ENCODE measurements around the gene SHC3.

SHC3 gene

DNA sequence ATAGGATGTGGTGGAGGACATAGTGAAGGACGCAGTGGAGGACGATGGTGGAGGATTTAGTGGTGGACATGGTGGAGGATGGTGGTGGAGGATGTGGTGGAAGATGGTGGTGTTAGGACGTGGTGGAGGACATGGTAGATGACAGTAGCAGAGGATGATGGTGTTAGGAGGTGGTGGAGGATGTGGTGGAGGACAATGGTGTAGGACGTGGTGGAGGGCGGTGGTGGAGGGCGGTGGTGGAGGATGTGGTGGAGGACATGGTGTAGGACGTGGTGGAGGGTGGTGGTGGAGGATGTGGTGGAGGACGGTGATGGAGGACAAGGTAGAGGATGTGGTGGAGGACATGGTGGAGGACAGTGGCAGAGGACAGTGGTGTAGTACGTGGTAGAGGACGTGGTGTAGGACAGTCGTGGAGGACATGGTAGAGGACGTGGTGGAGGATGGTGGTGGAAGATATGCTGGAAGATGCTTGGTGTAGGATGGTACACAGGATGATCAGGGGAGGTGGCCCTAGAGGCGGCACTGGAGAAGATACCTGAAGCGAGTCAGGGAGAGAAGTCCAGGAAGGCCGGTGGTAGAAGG lies 118.6 kb downstream of the SHC3 start:
- TF ChIP-seq, protein P1, sequence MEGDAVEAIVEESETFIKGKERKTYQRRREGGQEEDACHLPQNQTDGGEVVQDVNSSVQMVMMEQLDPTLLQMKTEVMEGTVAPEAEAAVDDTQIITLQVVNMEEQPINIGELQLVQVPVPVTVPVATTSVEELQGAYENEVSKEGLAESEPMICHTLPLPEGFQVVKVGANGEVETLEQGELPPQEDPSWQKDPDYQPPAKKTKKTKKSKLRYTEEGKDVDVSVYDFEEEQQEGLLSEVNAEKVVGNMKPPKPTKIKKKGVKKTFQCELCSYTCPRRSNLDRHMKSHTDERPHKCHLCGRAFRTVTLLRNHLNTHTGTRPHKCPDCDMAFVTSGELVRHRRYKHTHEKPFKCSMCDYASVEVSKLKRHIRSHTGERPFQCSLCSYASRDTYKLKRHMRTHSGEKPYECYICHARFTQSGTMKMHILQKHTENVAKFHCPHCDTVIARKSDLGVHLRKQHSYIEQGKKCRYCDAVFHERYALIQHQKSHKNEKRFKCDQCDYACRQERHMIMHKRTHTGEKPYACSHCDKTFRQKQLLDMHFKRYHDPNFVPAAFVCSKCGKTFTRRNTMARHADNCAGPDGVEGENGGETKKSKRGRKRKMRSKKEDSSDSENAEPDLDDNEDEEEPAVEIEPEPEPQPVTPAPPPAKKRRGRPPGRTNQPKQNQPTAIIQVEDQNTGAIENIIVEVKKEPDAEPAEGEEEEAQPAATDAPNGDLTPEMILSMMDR (IDR thresholded peaks at IDR 0.05; ENCODE audit: low read depth, low read length), result no peak
- DNase-seq (ENCODE audit: low read depth), result no peak
- H3K4me3 ChIP-seq (ENCODE audit: low read depth, low read length), result no peak overlapping the region

DNA sequence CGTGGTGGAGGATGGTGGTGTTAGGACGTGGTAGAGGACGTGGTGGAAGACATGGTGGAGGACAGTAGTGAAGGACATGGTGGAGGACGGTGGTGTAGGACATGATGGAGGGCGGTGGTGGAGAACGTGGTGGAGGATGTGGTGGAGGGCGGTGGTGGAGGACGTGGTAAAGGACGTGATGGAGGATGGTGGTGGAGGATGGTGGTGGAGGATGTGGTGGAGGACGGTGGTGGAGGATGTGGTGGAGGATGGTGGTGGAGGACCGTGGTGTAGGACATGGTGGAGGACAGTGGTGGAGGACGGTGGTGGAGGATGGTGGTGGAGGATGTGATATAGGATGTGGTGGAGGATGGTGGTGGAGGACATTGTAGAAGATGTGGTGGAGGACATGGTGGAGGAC lies 119.7 kb downstream of the SHC3 start:
- no peak for DNase-seq (ENCODE audit: low read depth)
- TF ChIP-seq POLR2A (IDR thresholded peaks at IDR 0.05; ENCODE audit: extremely low read depth, insufficient read length) (no peak), MYC (IDR thresholded peaks at IDR 0.05; ENCODE audit: low read depth, low read length) (no peak)
- TF ChIP-seq, protein P2, sequence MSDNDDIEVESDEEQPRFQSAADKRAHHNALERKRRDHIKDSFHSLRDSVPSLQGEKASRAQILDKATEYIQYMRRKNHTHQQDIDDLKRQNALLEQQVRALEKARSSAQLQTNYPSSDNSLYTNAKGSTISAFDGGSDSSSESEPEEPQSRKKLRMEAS (IDR thresholded peaks at IDR 0.05; ENCODE audit: low read depth, low read length), result no peak
- TF ChIP-seq, protein P1 (IDR thresholded peaks at IDR 0.05; ENCODE audit: low read depth, low read length), result no peak
- no peak overlapping the region for H3K4me3 ChIP-seq (ENCODE audit: low read depth, low read length)

DNA sequence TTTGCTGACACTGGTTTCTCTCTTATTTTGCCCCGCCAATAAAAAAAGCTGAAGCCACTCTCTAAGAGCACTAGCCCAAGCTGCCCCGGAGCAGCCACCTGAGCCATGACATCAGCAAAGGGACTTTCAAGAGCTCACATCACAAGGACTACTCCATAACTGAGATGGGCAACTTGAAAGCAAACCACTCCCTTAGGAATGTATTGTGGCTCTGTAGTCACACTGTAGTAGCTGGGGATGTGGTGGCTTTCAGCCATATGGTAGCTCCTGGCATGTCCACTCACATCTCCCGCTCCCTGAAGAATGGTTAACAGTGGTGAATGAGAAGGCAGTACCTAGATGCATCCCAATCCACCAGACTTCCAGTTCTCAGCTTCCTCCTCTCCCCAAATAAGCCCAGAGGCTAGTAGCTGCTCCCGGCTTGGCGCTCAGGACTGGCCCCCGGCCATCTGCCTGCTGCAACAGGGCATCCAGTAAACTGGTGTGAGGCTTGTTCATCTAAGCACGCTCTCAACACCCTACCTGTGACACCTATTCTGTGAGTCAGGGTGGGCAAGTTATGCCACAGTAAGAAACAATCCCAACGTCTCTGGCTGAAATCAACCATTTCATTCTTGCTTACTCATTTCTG lies 123.6 kb downstream of the SHC3 start:
- no peak for DNase-seq (ENCODE audit: low read depth)
- no peak overlapping the region for H3K4me3 ChIP-seq (ENCODE audit: low read depth, low read length)
- TF ChIP-seq, protein P2 (IDR thresholded peaks at IDR 0.05; ENCODE audit: low read depth, low read length), result no peak
- TF ChIP-seq POLR2A (IDR thresholded peaks at IDR 0.05; ENCODE audit: extremely low read depth, insufficient read length) (no peak), MYC (IDR thresholded peaks at IDR 0.05; ENCODE audit: low read depth, low read length) (no peak)
- TF ChIP-seq, protein P1 (IDR thresholded peaks at IDR 0.05; ENCODE audit: low read depth, low read length), result no peak

DNA sequence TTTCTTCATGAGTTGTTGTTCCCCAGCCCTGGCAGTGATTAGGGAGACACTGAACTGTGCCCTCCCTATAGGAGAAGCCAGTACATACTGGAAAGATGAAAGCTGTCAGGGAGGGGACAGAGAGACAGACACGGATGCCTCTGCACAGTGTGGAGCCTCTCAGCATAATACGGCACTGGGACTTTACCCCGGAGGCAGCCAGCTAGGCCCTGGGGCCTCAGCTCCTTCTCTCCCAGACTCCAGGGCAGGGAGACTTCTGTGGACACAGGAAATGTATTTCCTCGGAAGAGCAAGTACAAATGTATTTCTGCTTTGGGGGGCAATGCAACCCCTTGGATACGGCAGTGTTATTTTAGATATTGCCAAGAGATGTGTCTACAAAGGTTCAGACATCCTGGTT lies 125.3 kb downstream of the SHC3 start:
- TF ChIP-seq, protein P2 (IDR thresholded peaks at IDR 0.05; ENCODE audit: low read depth, low read length), result no peak
- TF ChIP-seq MYC (IDR thresholded peaks at IDR 0.05; ENCODE audit: low read depth, low read length) (no peak), POLR2A (IDR thresholded peaks at IDR 0.05; ENCODE audit: extremely low read depth, insufficient read length) (no peak)
- TF ChIP-seq, protein P1 (IDR thresholded peaks at IDR 0.05; ENCODE audit: low read depth, low read length), result no peak
- DNase-seq (ENCODE audit: low read depth), result no peak
- H3K4me3 ChIP-seq (ENCODE audit: low read depth, low read length), result no peak overlapping the region

DNA sequence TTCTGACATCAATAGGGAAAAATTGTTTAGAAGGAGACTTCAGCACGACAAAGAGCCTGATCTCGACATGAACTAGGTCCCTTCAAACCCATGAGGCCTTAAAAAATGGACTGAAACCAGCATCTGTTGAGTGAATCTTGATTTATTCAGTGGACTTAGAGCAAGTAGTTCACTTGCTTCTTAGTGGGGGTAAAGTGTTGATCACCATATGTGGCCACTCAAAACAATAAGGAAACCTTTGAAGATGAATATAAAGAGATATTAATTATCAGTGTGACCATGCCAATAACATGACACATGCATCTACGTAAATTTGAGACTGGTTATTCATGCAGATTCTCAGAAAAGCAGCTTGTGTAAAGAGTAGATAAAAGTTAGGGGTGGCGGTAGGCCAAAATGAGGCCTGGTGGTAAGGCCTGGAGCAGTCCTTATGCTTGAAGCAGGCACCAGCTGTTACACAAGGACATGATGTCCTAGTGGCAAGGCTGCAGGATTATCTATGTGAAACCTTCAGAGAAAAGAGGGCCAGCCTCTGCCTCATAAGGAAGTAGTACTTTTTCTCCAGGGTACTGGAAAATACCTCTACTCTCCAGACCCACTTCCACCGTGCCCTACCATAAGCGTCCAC lies 126.0 kb downstream of the SHC3 start:
- no peak overlapping the region for H3K4me3 ChIP-seq (ENCODE audit: low read depth, low read length)
- TF ChIP-seq POLR2A (IDR thresholded peaks at IDR 0.05; ENCODE audit: extremely low read depth, insufficient read length) (no peak), MYC (IDR thresholded peaks at IDR 0.05; ENCODE audit: low read depth, low read length) (no peak)
- TF ChIP-seq, protein P1 (IDR thresholded peaks at IDR 0.05; ENCODE audit: low read depth, low read length), result no peak
- TF ChIP-seq, protein P2 (IDR thresholded peaks at IDR 0.05; ENCODE audit: low read depth, low read length), result no peak
- DNase-seq (ENCODE audit: low read depth), result no peak

Measured in NB4 (cell line).